ENCODE data around the gene PHLDB2.

DNA sequence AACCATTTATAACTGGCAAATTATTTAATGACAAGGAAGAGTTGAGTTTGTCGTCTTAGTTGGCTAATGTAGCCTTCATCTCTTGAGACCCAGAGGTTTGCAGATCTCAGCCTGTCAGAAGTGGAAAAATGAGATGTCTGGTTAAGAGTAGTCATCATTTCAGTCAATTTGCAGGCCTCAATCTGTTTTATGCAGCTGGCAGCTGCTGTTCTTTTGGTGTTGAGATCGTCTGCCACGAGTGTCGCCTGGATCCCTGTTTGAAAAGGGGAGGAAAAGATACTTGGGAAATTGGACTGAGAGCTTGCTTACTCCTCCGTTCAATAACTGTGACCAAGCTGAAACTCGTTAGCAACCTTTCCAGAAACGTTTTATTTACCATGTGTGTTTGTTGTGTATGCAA, 2.3 kb downstream of the PHLDB2 start:
- no peak for TF ChIP-seq MYC (IDR thresholded peaks at IDR 0.05; ENCODE audit: borderline replicate concordance, low read length)
- no peak for TF ChIP-seq POLR2AphosphoS2 (conservative IDR thresholded peaks at IDR 0.05; ENCODE audit: low read length)
- no peak for TF ChIP-seq EP300 (IDR thresholded peaks at IDR 0.05)
- TF ChIP-seq, protein P1, sequence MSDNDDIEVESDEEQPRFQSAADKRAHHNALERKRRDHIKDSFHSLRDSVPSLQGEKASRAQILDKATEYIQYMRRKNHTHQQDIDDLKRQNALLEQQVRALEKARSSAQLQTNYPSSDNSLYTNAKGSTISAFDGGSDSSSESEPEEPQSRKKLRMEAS (IDR thresholded peaks at IDR 0.05): no peak
- TF ChIP-seq, protein P2, sequence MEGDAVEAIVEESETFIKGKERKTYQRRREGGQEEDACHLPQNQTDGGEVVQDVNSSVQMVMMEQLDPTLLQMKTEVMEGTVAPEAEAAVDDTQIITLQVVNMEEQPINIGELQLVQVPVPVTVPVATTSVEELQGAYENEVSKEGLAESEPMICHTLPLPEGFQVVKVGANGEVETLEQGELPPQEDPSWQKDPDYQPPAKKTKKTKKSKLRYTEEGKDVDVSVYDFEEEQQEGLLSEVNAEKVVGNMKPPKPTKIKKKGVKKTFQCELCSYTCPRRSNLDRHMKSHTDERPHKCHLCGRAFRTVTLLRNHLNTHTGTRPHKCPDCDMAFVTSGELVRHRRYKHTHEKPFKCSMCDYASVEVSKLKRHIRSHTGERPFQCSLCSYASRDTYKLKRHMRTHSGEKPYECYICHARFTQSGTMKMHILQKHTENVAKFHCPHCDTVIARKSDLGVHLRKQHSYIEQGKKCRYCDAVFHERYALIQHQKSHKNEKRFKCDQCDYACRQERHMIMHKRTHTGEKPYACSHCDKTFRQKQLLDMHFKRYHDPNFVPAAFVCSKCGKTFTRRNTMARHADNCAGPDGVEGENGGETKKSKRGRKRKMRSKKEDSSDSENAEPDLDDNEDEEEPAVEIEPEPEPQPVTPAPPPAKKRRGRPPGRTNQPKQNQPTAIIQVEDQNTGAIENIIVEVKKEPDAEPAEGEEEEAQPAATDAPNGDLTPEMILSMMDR (IDR thresholded peaks at IDR 0.05): no peak
- TF ChIP-seq, protein P3, sequence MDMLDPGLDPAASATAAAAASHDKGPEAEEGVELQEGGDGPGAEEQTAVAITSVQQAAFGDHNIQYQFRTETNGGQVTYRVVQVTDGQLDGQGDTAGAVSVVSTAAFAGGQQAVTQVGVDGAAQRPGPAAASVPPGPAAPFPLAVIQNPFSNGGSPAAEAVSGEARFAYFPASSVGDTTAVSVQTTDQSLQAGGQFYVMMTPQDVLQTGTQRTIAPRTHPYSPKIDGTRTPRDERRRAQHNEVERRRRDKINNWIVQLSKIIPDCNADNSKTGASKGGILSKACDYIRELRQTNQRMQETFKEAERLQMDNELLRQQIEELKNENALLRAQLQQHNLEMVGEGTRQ (IDR thresholded peaks at IDR 0.05): no peak
- TF ChIP-seq POLR2A (IDR thresholded peaks at IDR 0.05; ENCODE audit: low read length): no peak
- TF ChIP-seq JUN (IDR thresholded peaks at IDR 0.05): no peak
- TF ChIP-seq RAD21 (conservative IDR thresholded peaks at IDR 0.05 in 1 of 2, IDR thresholded peaks at IDR 0.05 in 1 of 2): no peak
- no peak for TF ChIP-seq TP53 (CRISPR knock-in tag; IDR thresholded peaks at IDR 0.05)
- TF ChIP-seq SREBF2 (IDR thresholded peaks at IDR 0.05): no peak
